MM.1S (cell line): ENCODE measurements around the gene SERTAD2.

Experiments used
- EZH2phosphoT487 ChIP-seq: fragments of 300-600 bp; sonication (generic); IDR thresholded peaks from 2 replicates; pipeline ENCODE4 v1.6.1; 2018; ENCODE audit warnings: antibody characterized with exemption, low read length
- TF ChIP-seq, protein P1 (sequence below): fragments of 300-600 bp; sonication (generic); IDR thresholded peaks from 2 replicates; pipeline ENCODE4 v1.5.1; 2016; ENCODE audit warnings: antibody characterized with exemption, low read length, mixed read lengths

GRCh38 chr2:64641599-64641998, 12.1 kb downstream of the SERTAD2 start:
- TF ChIP-seq, protein P1, sequence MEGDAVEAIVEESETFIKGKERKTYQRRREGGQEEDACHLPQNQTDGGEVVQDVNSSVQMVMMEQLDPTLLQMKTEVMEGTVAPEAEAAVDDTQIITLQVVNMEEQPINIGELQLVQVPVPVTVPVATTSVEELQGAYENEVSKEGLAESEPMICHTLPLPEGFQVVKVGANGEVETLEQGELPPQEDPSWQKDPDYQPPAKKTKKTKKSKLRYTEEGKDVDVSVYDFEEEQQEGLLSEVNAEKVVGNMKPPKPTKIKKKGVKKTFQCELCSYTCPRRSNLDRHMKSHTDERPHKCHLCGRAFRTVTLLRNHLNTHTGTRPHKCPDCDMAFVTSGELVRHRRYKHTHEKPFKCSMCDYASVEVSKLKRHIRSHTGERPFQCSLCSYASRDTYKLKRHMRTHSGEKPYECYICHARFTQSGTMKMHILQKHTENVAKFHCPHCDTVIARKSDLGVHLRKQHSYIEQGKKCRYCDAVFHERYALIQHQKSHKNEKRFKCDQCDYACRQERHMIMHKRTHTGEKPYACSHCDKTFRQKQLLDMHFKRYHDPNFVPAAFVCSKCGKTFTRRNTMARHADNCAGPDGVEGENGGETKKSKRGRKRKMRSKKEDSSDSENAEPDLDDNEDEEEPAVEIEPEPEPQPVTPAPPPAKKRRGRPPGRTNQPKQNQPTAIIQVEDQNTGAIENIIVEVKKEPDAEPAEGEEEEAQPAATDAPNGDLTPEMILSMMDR = no peak
- TF ChIP-seq EZH2phosphoT487 = no peak
